GM19468 (cell line): ENCODE results near the gene MYH16.
A peak's percentile ranks its signal among the peaks of the same experiment; 100 is the strongest.
"Not testable (repeated sequence)": the region's sequence is repeated elsewhere in the genome, so short reads cannot be mapped to it uniquely, and the experiment has no call there.

Source experiments
- ATAC-seq: cut with Tn5 transposase; IDR thresholded peaks from one replicate; pipeline ENCODE4 v1.9.1; 2021; ENCODE audit warnings: mild to moderate bottlenecking, moderate library complexity, moderate number of reproducible peaks; ENCODE audit not compliant: unreplicated experiment; ENCODE audit errors: extremely low read depth

Gene MYH16

GRCh38 chr7:99293650-99294049, 21.0 kb downstream of the MYH16 start:
- ATAC-seq: no peak

GRCh38 chr7:99296471-99296870, 23.8 kb downstream of the MYH16 start:
- no peak for ATAC-seq

DNA sequence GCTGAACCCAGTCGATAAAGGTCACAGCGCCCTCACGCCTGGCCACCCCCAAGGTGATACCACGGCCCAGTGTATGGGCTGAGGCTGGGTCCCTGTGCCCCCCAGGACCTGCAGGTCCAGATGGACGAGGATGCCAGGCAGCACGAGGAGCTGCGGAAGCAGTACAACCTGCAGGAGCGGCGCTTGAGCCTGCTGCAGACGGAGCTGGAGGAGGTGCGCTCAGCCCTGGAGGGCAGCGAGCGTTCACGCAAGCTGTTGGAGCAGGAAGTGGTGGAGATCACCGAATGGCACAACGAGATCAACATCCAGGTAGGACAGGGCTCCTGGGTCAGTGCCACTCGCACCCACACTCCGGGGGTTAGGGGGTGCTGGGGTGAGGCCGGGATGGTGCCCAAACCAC, 28.9 kb downstream of the MYH16 start:
- ATAC-seq: no peak

DNA sequence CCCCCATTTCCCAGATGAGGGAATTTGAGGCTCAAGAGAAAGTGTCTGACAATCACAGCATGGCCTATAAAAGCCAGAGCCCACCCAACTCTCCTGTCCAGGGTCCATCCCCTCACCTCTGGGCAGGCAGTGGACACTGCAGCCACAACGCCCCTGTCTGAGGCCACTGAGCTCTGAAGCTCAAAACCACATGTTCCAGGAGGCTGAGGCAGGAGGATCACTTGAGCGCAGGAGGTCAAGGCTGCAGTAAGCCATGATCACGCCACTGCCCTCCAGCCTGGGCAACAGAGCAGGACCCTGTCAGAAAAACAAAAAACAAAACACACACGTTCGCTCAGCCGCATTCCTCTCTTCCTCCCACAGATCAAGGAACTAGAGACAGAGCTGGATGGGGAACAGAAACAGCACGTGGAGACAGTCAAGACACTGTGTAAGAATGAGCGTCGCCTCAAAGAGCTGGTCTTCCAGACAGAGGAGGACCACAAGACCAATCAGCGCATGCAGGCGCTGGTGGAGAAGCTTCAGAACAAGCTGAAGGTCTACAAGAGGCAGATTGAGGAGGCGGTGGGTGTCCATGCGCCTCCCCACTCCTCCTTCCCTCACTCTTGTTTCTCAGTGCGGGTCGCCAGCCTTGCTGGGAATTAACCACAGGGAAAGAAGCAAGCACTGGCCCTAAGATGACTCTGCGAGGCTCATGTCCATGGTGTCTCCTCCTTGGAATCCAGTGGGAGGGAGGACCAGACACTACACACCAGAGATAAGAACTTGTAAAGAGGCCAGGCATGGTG, 33.0 kb downstream of the MYH16 start:
- no peak for ATAC-seq

DNA sequence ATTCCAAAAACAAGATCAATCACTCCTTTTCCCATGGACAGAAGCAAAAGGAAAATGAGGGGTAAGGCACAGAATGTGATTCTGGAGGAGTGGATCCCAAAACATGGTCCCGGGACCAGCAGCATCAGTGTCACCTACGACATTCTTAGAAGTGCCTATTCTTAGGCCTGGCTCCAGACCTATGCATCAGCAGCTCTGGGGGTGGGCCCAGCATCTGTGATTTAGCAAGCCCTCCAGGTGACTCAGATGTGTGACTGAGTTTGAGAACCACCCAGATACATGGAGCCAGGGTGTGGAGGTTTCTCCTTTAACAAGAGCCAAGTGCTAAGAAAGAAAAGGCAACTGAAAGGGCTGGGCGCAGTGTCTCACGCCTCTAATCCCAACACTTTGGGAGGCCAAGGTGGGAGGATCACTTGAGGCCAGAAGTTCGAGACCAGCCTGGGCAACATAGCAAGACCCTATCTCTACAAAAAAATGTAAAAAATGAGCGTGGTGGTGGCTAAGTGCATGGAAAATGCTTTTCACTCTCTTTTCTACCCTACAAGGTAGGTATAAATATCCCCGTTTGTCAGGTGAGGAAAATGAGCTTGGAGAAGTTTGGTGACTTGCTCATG, 35.9 kb downstream of the MYH16 start:
- no peak for ATAC-seq

- no peak for ATAC-seq
Measured at GRCh38 chr7:99309111-99309510, 36.5 kb downstream of the MYH16 start.

DNA sequence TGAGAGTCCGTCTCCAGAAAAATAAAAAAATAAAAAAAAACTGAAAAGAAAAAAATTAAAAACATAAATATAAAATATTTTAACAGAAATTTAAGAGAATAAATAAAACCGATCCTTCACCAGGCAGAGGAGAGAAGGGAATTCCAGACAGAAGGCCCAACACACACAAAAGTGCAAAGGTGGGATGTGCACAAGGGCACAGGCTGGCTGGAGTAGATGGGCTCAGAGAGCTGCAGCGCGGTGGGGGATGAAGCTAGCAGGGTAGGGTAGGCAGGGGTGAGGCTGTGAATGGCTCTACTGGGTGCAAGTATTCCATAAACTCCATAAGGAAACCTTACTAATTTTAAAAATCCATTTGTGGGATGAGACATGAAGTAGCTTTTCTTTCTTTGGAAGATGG, 37.4 kb downstream of the MYH16 start:
- no peak for ATAC-seq

- no peak for ATAC-seq
Measured at GRCh38 chr7:99311702-99312101, 39.1 kb downstream of the MYH16 start.

GRCh38 chr7:99312316-99313203, 39.9 kb downstream of the MYH16 start:
- no peak for ATAC-seq

GRCh38 chr7:99313204-99313573, 40.5 kb downstream of the MYH16 start:
- ATAC-seq: no peak

- no peak for ATAC-seq
Measured at GRCh38 chr7:99314504-99314903, 41.9 kb downstream of the MYH16 start.

DNA sequence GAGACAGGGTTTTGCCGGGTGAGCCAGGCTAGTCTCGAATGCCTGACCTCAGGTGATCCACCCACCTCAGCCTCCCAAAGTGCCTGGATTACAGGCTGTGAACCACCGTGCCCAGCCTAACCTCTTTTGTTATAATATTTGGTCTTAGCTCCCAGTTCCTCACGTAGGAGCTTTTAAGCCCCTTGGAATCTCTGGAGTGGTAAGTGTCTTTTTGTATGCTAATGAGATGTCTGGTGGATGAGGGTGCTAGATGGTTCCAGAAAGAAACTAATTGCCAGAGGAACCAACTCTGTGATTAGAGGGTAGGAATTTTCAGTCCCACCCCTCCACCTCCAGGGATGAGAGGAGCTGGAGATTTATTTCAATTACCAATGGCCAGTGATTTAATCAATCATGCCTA, 47.7 kb downstream of the MYH16 start:
- no peak for ATAC-seq

GRCh38 chr7:99322659-99323058, 50.0 kb downstream of the MYH16 start:
- ATAC-seq: not testable (repeated sequence)

GRCh38 chr7:99324559-99324958, 51.9 kb downstream of the MYH16 start:
- no peak for ATAC-seq

DNA sequence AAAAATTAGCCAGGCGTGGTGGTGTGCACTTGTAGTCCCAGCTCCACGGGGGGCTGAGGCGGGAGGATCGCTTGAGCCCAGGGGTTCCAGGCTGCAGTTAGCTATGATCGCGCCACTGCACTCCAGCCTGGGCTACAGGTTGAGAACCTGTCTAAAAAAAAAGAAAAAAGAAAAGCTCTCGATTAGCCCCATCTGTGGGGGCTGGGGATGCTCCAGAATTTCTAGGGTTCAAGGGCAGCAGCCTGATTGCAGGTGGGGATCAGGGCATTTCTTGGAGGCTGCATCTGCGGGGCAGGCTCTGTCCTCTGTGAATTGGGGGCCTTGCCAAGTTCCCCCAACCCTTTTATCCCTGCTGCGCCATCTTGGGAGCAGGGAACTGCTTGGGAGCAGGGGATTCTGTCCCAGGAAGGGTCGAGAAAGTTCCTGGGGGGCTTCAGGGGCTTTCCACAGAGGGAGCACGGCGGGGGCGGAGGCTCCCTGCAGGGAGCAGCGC, 52.4 kb downstream of the MYH16 start:
- no peak for ATAC-seq

- ATAC-seq: peak; percentile 70
Measured at GRCh38 chr7:99325592-99326407, 53.2 kb downstream of the MYH16 start, which contains the start of gene ARPC1A. ARPC1A (plus strand) TSS chr7:99325898; CDS start chr7:99333354, 7,456 bp downstream.

GRCh38 chr7:99326408-99326782, 53.8 kb downstream of the MYH16 start:
- ATAC-seq: no peak

- ATAC-seq: not testable (repeated sequence)
Measured at GRCh38 chr7:99330314-99330961, 57.8 kb downstream of the MYH16 start.

GRCh38 chr7:99331002-99331401, 58.4 kb downstream of the MYH16 start:
- no peak for ATAC-seq
